GM18907 (cell line): ENCODE data around the gene SCG5.
"Not testable (repeated sequence)": the region's sequence is repeated elsewhere in the genome, so short reads cannot be mapped to it uniquely, and the experiment has no call there.

Experiments used
- ATAC-seq: cut with Tn5 transposase; IDR thresholded peaks from one replicate; pipeline ENCODE4 v1.9.1; 2021; ENCODE audit warnings: mild to moderate bottlenecking, moderate library complexity; ENCODE audit not compliant: unreplicated experiment

The SCG5 gene

GRCh38 chr15:32641517-32642059, at the start of gene SCG5:
SCG5 (plus strand) TSS chr15:32641710; CDS start chr15:32643593, 1,883 bp downstream.
- no peak for ATAC-seq

- not testable (repeated sequence) for ATAC-seq
Observed at GRCh38 chr15:32593151-32593550, 48.4 kb upstream of the SCG5 start, which contains the start of gene GOLGA8N. GOLGA8N (plus strand) TSS chr15:32593456.

- ATAC-seq: not testable (repeated sequence)
Observed at GRCh38 chr15:32609518-32609917, 32.0 kb upstream of the SCG5 start.

- ATAC-seq: not testable (repeated sequence)
Observed at GRCh38 chr15:32610719-32611118, 30.8 kb upstream of the SCG5 start.

- peak; percentile 39 for ATAC-seq
Observed at GRCh38 chr15:32614712-32615050, 26.8 kb upstream of the SCG5 start.

GRCh38 chr15:32615051-32615870, 26.2 kb upstream of the SCG5 start, which contains the start of gene ARHGAP11A:
ARHGAP11A (plus strand) TSS chr15:32615504; CDS start chr15:32616212, 708 bp downstream.
- ATAC-seq: peak; percentile 74

- peak; percentile 16 for ATAC-seq
Observed at GRCh38 chr15:32615871-32616426, 25.6 kb upstream of the SCG5 start.

- no peak for ATAC-seq
Observed at GRCh38 chr15:32636410-32636809, 5.1 kb upstream of the SCG5 start.

GRCh38 chr15:32636908-32637567, 4.5 kb upstream of the SCG5 start:
- ATAC-seq: peak; percentile 50

- ATAC-seq: no peak
Observed at GRCh38 chr15:32637704-32638103, 3.8 kb upstream of the SCG5 start.

- ATAC-seq: no peak
Observed at GRCh38 chr15:32642667-32643435, 1.3 kb downstream of the SCG5 start.

GRCh38 chr15:32643907-32644445, 2.5 kb downstream of the SCG5 start:
- no peak for ATAC-seq

- ATAC-seq: no peak
Observed at GRCh38 chr15:32646291-32646690, 4.8 kb downstream of the SCG5 start.

GRCh38 chr15:32649342-32649741, 7.8 kb downstream of the SCG5 start:
- no peak for ATAC-seq

GRCh38 chr15:32651229-32651837, 9.8 kb downstream of the SCG5 start:
- ATAC-seq: peak; percentile 73

- no peak for ATAC-seq
Observed at GRCh38 chr15:32652178-32652577, 10.7 kb downstream of the SCG5 start.

GRCh38 chr15:32656091-32656490, 14.6 kb downstream of the SCG5 start:
- ATAC-seq: no peak

GRCh38 chr15:32656496-32656895, 15.0 kb downstream of the SCG5 start:
- ATAC-seq: no peak

- peak; percentile 71 for ATAC-seq
Observed at GRCh38 chr15:32657198-32657883, 15.8 kb downstream of the SCG5 start.
